Right cardiac atrium (tissue), 5 donors: ENCODE measurements around the gene STK38L. TPM values are rescaled to one million over a fixed set of nuclear protein-coding genes. Genes with fewer than 3 reads are reported as not detected.

Source experiments
- ATAC-seq, 2 donors: fragments of 200-7000 bp; cut with Tn5 transposase; one replicate each; pipeline versions ENCODE4 v1.8.0 to v1.9.1; 2020; ENCODE audit warnings: moderate library complexity in 2 of 2, mild to moderate bottlenecking in 1 of 2
- DNase-seq, 3 donors: peaks; one replicate each; pipeline ENCODE4 v3.0.0-alpha.2; 2020
- H3K27ac ChIP-seq: one replicate; pipeline ENCODE4 v1.5.1; 2013; ENCODE audit warnings: mild to moderate bottlenecking, low read length, control low read depth, moderate library complexity
- H3K27me3 ChIP-seq: one replicate; pipeline ENCODE4 v1.6.1; 2013; ENCODE audit not compliant: control insufficient read depth, insufficient read depth
- H3K4me1 ChIP-seq: one replicate; pipeline ENCODE4 v1.6.1; 2013; ENCODE audit warnings: low read length; ENCODE audit not compliant: control insufficient read depth, insufficient read depth
- H3K4me3 ChIP-seq: one replicate; pipeline ENCODE4 v1.5.1; 2013; ENCODE audit warnings: low read length, control low read depth
- H3K9me3 ChIP-seq: one replicate; pipeline ENCODE4 v1.6.1; 2013; ENCODE audit warnings: low read length; ENCODE audit not compliant: control insufficient read depth
- WGBS: extraction: QIAGEN DNeasy Blood & Tissue Kit; methylation state at CpG from one replicate; pipeline ENCODE4 v1.1.7; 2013; 5-methylcytosine and 5-hydroxymethylcytosine counted together
- intact Hi-C, 4 donors: fragments of 100-400 bp; cut with DNase I; formaldehyde crosslinking; loops; one replicate each; pipeline versions ENCODE4 v1.11.0 to v1.14.0; 2022 to 2023
- long read RNA-seq, 4 donors: library from polyadenylated mRNA; unstranded; transcript quantifications; one replicate each; pipeline ENCODE4 v2.0.0, GENCODE V29; 2020 to 2021
- polyA plus RNA-seq: library from polyadenylated mRNA; stranded (reverse); fragments of 200-250 nt; gene quantifications from one replicate; pipeline ENCODE4 v1.2.3, GENCODE V29; 2013
- total RNA-seq, 4 donors: library from RNA; stranded (reverse); fragmentation: NEBNext Ultra II Directional; extraction: Animal tissue kit (Norgen Biotek cat#: 25700); gene quantifications; one replicate each; pipeline ENCODE4 v1.2.1, GENCODE V29; 2021
- donor health status: healthy with polysubstance abuse.
- donor health status: DM: no; HTN: yes; CAD: no.
- donor health status: DM: no; HTN: no; CAD: no.
- donor health status: DM: no; HTN: yes; CAD: no; lungs with severe emphysema.
- donor health status: DM: yes; HTN: yes; CAD: no.

The STK38L gene
- 100 to 1,000 TPM in 1 of 4 donors, 10 to 100 TPM in 3; 59.1 to 160 (median 63.7) TPM for total RNA-seq
- polyA plus RNA-seq, result 19.5 TPM
- long read RNA-seq, donor 1, full-length matches to known transcripts, result 48 of 81 reads
- long read RNA-seq, donor 1, partial matches to known transcripts, result 8 of 81 reads
- long read RNA-seq, donor 1, other reads (novel, unspliced or antisense), result 25 of 81 reads
- long read RNA-seq, donor 2, full-length matches to known transcripts, result 29 of 40 reads
- long read RNA-seq, donor 2, partial matches to known transcripts, result 1 of 40 reads
- long read RNA-seq, donor 2, other reads (novel, unspliced or antisense), result 10 of 40 reads
- long read RNA-seq, donor 3, full-length matches to known transcripts, result 465 of 735 reads
- long read RNA-seq, donor 3, partial matches to known transcripts, result 107 of 735 reads
- long read RNA-seq, donor 3, other reads (novel, unspliced or antisense), result 163 of 735 reads
- long read RNA-seq, donor 4, full-length matches to known transcripts, result 23 of 33 reads
- long read RNA-seq, donor 4, partial matches to known transcripts, result 3 of 33 reads
- long read RNA-seq, donor 4, other reads (novel, unspliced or antisense), result 7 of 33 reads

DNA sequence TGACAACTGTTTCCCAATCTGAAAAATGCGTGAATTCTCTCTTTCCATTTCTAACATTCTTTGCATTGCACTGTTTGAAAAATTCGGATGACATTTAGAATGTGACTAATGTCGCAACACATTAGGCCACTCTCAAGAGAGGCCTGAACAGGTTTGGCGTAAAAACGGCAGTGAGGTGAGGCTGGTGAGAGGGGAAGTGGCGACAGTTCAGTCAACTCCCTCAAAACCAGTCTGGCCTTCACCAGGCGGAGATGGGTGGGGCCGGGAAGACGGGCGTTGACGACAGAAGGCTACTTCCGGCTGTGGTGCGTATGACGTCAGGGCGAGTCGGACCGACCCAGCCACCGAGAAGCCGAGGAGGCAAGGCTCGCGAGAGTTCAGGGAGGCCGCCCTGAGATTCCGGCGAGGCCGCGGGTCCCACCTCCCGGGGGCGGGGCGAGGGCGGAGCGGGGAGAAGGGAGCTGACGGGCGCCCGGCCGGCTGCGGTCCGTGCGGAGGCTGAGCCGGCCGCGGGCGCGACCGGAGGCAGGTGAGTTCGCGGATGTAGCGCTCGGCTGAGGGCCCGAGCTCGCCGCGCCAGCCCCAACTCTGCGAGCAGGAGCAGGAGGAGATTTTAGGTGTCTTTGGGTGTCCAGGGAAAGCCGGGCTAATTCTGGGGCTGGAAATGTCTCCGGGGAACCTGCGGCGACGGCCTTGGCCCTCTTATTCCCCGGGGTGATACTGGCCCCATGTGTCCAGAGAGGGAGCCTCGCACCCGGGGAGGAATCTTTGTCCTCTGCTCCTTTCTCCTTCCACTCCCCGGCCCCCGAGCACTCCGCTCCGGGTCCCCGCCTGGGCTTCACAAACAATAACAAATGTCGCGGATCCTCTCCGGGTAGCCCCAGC lies at the start of gene STK38L:
STK38L (plus strand) TSS at position 483 of the 885 bp plus-strand sequence. CDS start 53,435 bp downstream, outside the sequence.
- 6% methylated on average over 69 of the region's 69 CpGs for WGBS
- Histone ChIP-seq H3K9me3 (no peaks in the 10 kb centered on the region), H3K27me3 (no peaks in the 10 kb centered on the region), H3K4me3 (peak within 1 kb of the TSS; percentile 81), H3K27ac (peak within 1 kb of the TSS; percentile 69), H3K4me1 (no peaks in the 10 kb centered on the region)
- ATAC-seq (peak; percentile 99 to 100), DNase-seq (peak; percentile 99)
- intact Hi-C loops, result loop anchor here in 2 of 4 donors (10.0 kb wide), 2 partner anchors 49 to 51 kb away; no protein-coding TSS in a partner anchor

DNA sequence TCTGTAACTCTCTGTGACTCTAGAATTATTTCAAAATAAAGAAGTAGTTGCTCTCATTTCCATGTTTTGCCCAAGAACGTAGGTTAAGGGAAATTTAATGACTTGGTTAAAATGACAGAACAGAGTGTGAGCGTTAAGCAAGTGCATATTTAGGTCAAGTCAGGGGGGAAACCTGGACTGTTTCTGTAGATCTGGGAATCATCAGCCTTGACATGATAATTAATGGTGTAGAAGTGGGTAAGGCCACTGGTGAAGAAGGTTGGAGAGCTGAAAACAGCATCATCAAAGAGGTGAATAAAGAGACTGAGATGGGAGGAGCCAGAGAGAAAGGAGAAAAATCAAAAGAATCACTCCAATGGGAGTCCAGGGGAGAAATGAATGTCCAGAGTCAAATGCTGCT lies 49.4 kb upstream of the STK38L start:
- DNase-seq, result no peak
- Histone ChIP-seq H3K4me3 (no peak overlapping the region), H3K4me1 (peaks cover 8% of the 10 kb centered on the region), H3K27ac (peak overlapping the region; percentile 75), H3K9me3 (no peaks in the 10 kb centered on the region), H3K27me3 (no peaks in the 10 kb centered on the region)
- no peak for ATAC-seq
- intact Hi-C loops, result loop anchor here in 2 of 4 donors (10.0 kb wide), 1 partner anchor 50 kb away; the partner anchor contains the start of gene STK38L (in 2 of the 2)
- 72% methylated on average over 2 of the region's 2 CpGs for WGBS

DNA sequence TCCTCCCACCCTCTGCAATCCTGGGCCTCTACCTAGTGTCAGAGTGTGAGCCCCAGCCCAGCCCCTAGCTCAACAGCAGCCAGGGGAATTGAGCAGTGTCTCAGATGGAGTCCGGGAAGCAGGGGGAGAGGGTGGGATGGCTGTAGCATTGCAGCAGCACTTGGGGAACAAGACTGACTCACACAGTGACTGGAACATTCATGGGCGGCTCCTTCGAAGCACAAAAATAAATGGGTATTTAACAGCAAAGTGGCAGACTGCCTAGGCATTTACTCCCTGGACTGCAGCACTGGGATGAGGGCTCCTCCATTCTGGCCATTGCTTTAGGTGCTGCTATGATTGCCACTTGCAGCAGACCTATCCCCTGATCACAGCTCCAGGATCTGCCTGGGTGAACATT lies 46.0 kb upstream of the STK38L start:
- H3K4me3 ChIP-seq, result no peak overlapping the region
- intact Hi-C loops, result loop anchor here in 2 of 4 donors (10.0 kb wide), 1 partner anchor 47 kb away; the partner anchor contains the start of gene STK38L (in 2 of the 2)
- ATAC-seq (peak; percentile 10 to 47), DNase-seq (peak in 2 of 3 donors; percentile 43 to 57)
- H3K9me3 ChIP-seq, result no peaks in the 10 kb centered on the region
- peaks cover 3% of the 10 kb centered on the region for H3K4me1 ChIP-seq
- WGBS, result 71% methylated on average over 3 of the region's 3 CpGs
- peak overlapping the region; percentile 80 for H3K27ac ChIP-seq
- no peaks in the 10 kb centered on the region for H3K27me3 ChIP-seq

GRCh38 chr12:27199638-27200300 lies 44.3 kb upstream of the STK38L start:
- Histone ChIP-seq H3K4me3 (no peak overlapping the region), H3K27me3 (no peaks in the 10 kb centered on the region), H3K27ac (no peak overlapping the region), H3K9me3 (no peaks in the 10 kb centered on the region), H3K4me1 (peaks cover 2% of the 10 kb centered on the region)
- DNase-seq, result peak in 2 of 3 donors; percentile 34 to 75
- ATAC-seq, result no peak
- intact Hi-C loops, result loop anchor here in 2 of 4 donors (10.0 kb wide), 1 partner anchor 45 kb away; the partner anchor contains the start of gene STK38L (in 2 of the 2)
- WGBS, result 61% methylated on average over 2 of the region's 2 CpGs

GRCh38 chr12:27201169-27201568 lies 42.9 kb upstream of the STK38L start:
- Histone ChIP-seq H3K9me3 (no peaks in the 10 kb centered on the region), H3K4me3 (no peak overlapping the region), H3K4me1 (peaks cover 2% of the 10 kb centered on the region), H3K27me3 (no peaks in the 10 kb centered on the region), H3K27ac (no peak overlapping the region)
- WGBS, result 31% methylated on average over 1 of the region's 1 CpG
- ATAC-seq (peak; percentile 22 to 69), DNase-seq (no peak)
- intact Hi-C loops, result no loop called here

- Histone ChIP-seq H3K4me1 (no peaks in the 10 kb centered on the region), H3K9me3 (no peaks in the 10 kb centered on the region), H3K27ac (no peak overlapping the region), H3K27me3 (no peaks in the 10 kb centered on the region), H3K4me3 (no peak overlapping the region)
- intact Hi-C loops, result no loop called here
- ATAC-seq (no peak), DNase-seq (no peak)
- WGBS, result 76% methylated on average over 1 of the region's 1 CpG
Measured at GRCh38 chr12:27206801-27207502, 37.1 kb upstream of the STK38L start.

DNA sequence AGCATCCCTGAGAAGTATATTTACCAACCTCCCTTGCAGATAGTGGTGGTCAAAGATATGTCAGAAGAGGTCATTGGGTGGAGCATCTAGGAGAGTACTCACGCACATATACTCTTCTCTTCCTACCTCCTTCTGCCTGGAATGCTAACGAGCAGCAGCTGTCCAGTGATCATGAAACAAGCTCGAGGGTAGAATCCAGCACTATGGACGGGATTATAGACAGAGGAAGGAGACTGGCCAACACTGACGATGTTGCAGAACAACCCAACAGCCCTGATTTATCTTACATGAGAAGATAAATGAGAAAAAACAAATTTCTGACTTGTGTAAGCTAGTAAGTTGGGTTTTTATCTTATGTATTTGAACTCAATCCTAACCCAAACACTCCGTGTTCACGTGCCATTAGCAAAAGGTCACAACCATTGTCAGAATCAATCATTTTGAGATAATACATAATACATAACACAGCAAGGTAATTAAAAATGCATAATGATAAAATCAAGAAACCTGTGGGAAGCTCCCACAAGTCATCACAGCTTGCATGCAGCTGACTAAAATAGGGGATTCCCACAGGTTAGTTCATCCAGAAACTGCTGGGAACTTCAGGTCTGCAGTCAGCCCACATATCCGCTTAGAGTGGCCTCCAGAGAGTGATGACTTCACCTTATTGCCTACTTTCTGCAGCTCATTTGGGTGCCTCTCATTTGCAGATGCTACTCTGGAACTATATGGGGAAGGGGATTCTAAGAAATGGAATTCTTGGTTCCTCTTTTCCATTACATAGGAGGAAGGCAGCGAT lies 36.3 kb upstream of the STK38L start:
- intact Hi-C loops, result no loop called here
- DNase-seq, result no peak
- 64% methylated on average over 9 of the region's 9 CpGs for WGBS

DNA sequence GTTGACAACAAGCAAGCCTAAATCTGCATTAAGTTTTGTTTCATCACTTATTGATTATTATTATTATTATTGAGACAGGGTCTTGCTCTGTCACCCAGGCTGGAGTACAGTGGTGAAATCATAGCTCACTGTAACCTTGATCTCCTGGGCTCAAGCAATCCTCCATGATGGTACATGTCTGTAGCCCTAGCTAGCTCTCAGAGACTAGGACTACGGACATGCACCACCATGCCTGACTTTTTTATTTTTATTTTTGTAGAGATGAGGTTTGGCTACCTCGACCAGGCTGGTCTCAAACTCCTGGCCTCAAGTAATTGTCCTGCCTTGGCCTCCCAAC lies 35.7 kb upstream of the STK38L start:
- intact Hi-C loops, result no loop called here
- no peak overlapping the region for H3K27ac ChIP-seq
- ATAC-seq (no peak), DNase-seq (no peak)
- WGBS, result 89% methylated on average over 2 of the region's 2 CpGs
- H3K9me3 ChIP-seq, result no peaks in the 10 kb centered on the region
- no peak overlapping the region for H3K4me3 ChIP-seq
- H3K4me1 ChIP-seq, result no peaks in the 10 kb centered on the region
- no peaks in the 10 kb centered on the region for H3K27me3 ChIP-seq

More for the DNA sequence above, 36.3 kb upstream of the STK38L start:
- no peaks in the 10 kb centered on the region for H3K4me1 ChIP-seq
- no peaks in the 10 kb centered on the region for H3K27me3 ChIP-seq
- H3K27ac ChIP-seq, result no peak overlapping the region
- ATAC-seq, result no peak
- H3K9me3 ChIP-seq, result no peaks in the 10 kb centered on the region
- no peak overlapping the region for H3K4me3 ChIP-seq

GRCh38 chr12:27209257-27209910 lies 34.7 kb upstream of the STK38L start:
- intact Hi-C loops, result no loop called here
- no peak for DNase-seq
- no peaks in the 10 kb centered on the region for H3K9me3 ChIP-seq

More at GRCh38 chr12:27209257-27209910, 34.7 kb upstream of the STK38L start:
- H3K27me3 ChIP-seq, result no peaks in the 10 kb centered on the region
- H3K4me3 ChIP-seq, result no peak overlapping the region
- no peak for ATAC-seq
- H3K4me1 ChIP-seq, result no peaks in the 10 kb centered on the region
- no peak overlapping the region for H3K27ac ChIP-seq
